Stimulated activated CD4-positive, alpha-beta T cell treated with anti-CD3 and anti-CD28 coated beads, TNF-alpha, amount 100 ng/mL, for 4 hours (primary cell): Measurements from ENCODE around the gene JPT2.

Source experiments
- DNase-seq, 3 experiments: peaks; one replicate each; pipeline ENCODE4 v3.0.0-alpha.2; 2020; ENCODE audit warnings: low read depth in 3 of 3

The JPT2 gene, protein sequence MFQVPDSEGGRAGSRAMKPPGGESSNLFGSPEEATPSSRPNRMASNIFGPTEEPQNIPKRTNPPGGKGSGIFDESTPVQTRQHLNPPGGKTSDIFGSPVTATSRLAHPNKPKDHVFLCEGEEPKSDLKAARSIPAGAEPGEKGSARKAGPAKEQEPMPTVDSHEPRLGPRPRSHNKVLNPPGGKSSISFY

GRCh38 chr16:1677942-1678499 is at the start of gene JPT2:
Gene JPT2, plus strand, starts transcription at chr16:1678279. Its CDS starts 34 bp downstream, at chr16:1678313.
- peak; percentile 88 to 93 (median 93) for DNase-seq

DNA sequence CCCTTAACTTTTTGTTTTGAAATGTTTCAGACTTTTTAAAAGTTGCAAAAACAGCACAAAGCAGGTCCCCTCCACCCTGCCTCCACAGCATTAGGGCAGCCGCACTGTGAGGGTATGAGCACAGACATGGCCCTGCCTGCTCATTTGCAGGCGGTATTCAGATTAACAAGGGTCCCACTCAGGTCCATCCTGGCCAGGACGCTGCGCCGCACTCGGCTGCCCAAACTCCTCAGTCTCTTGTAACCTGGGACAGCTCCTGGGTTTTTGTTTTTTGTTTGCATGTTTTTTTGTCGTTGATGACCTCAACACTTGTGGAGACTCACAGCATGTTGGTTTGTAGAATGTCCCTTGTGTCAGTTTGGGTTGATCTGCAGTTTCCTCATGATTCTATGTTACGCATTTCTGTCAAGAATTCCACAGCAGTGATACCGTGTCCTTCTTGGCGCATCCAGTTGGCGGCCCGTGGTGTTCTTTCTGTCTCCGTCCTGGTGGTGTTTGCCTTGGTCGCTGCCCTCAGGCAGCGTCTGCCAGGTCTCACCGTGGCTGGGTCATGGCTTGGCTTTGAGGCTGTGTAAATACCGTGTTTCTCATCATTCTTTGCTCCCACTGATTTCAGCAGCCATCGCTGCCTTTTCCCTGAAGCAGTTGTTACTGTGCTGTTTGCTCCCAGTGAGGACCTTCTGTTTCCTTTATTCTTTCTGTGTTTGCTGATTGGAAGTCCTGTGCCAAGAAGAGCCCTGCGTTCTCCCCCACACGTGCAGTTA is 47.4 kb upstream of the JPT2 start:
- no peak for DNase-seq

- DNase-seq: no peak
Observed at GRCh38 chr16:1631230-1631629, 46.8 kb upstream of the JPT2 start.

DNA sequence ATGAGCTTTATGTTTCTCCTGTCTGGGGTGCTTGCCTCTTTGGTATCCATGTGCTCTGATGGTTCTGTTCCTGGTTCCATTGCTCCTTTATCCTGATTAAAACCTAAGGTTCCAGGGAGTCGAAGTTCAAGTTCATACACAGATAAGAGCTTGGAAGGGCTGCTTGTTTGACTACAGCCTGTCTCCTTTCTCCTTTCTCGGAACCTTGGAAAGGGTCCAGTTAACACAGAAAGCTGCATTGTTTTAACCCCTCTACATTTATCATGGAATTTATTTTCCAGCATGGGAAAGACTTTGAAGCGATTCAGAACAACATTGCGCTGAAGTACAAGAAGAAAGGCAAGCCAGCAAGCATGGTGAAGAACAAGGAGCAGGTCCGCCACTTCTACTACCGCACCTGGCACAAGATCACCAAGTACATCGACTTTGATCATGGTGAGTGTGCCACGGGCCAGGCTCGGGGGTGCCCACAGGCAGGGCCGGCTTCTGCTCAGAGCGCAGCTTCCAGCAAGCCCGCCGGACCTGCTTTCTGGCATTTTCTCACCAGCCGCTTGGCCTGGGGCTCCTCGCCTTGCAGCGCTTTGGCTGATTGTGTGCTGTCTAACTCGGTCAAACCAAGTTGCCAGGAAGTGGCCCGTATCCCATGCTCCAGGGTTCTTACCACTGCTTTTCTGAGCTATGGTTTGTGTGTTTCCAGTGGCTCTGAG is 46.0 kb upstream of the JPT2 start:
- DNase-seq: no peak

DNA sequence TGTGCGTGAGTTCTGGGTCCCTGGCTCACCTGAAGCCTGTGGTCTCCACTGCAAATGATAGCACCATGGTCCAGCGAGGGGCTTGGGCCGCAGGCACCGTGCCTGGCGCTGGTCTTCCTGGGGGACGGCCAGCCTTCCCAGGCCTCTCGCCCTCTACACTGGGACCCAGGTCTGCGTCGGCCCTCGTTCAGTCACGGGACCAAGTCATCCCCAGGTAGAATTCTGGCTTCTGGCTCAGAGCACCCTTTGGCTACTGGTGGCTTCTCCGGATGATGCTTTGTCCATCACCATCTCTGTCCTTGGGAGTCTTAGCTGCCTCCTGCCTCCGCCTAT is 45.5 kb upstream of the JPT2 start:
- DNase-seq: no peak

- DNase-seq: no peak
Observed at GRCh38 chr16:1633310-1633709, 44.8 kb upstream of the JPT2 start.

- no peak for DNase-seq
Observed at GRCh38 chr16:1634541-1634940, 43.5 kb upstream of the JPT2 start.

GRCh38 chr16:1635070-1635469 is 43.0 kb upstream of the JPT2 start:
- DNase-seq: no peak

DNA sequence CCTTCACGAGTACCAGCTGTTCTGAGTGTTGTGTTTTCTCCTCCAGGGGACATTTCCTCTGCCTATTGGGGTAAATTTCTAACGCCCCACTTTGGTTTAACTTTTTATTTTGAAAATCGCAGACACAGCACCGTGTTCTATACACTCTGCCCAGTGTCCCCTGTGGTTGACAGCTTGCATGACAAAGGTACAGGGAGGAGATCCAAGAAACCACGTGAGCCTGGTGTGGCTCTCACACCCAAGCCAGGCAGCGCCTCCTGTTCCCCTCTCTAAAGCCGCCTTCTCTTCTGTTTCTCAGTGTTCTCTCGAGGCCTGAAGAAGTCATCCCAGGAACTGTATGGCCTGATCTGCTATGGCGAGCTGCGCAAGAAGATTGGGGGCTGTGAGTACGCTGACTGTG is 40.6 kb upstream of the JPT2 start:
- DNase-seq: no peak

DNA sequence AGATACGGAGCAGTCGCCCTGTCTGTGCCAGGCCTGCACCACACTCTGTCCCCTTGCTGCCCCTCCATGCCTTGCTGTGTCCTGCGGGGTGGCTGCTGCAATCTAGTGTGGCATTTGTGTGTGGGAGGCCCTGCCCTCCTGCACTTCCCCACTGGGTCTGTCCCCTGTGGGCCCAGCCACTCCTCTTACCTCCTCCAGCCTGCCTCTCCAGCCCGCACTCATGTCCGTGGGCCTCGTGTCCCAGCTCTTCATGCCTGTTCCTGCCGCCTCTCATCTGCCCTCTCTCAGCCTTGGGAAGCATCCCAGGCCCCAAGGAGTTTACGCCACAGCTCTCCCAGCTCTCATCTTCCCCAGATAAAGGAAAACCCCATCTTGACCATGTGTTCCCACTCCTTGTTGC is 39.3 kb upstream of the JPT2 start:
- DNase-seq: no peak

- no peak for DNase-seq
Observed at GRCh38 chr16:1639282-1639681, 38.8 kb upstream of the JPT2 start.

DNA sequence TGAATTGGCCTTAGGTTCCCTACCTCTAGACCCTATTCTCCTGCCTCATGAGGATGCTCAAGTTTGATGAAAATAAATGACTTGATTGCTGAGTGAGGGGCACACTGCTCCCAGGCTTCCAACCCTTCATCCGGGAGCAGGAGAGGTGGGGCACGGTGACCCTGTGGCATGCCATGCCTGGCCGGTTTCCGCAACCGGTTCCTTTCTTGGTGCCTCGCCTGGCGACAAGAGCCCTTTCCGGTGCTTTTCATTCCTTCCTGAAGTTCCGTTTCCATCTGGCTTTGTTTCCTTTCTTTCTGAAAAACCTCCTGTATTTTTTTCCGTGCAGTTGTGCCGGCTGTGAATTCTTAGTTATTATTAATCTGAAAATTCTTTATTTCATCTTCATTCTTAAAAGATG is 38.2 kb upstream of the JPT2 start:
- no peak for DNase-seq

DNA sequence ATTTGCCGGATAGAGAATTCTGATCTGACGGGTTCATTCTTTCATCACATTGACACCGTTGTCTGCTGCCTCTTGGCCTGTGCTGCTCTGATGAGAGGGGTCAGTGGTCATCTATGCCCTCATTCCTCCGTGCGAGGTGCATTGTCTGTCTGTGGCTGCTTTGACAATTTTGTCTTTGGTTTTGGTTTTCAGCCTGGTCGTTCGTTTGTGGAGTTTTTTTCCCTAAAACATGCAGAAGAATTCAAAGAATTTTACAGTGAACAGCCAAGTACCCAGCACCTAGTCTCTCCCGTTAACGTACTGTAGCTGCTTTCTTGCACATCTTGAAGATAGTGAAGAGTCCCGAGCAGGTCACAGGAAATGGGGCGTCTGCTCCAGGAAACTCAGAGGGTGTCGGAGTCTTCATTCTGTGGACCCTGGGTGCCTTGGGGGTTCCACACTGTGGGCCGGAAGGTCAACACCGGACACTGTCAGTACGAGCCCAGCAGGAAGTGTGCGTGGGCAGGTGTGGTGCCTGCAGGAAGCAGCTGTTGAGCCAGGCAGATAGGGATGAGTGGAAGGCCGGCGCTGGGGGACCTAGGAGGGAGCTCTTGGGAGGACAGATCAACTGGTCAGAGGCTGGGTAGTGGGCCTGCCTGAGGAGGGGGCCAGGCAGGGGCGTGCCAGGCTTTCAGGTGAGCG is 37.7 kb upstream of the JPT2 start:
- DNase-seq: no peak

- DNase-seq: no peak
Observed at GRCh38 chr16:1641261-1641660, 36.8 kb upstream of the JPT2 start.

DNA sequence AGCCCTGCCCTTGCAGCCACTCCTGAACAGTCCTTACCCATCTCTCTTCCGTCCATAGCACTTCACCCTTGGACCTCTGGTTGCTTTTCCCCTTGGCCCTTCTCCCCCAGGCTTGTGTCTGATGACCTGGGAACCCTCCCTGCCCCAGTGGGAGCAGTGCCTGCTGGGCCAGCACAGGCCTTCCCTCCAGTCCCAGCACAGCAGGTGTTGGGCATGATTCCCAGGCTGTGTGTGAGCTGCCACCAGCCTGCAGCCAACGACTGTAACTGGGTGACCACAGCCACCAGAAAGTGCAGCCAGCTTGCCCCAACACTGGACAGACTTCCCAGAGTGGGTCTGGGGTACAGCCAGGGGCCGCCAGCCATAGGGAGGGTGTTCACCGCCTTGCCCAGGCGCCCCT is 35.9 kb upstream of the JPT2 start:
- no peak for DNase-seq

- DNase-seq: no peak
Observed at GRCh38 chr16:1642753-1643152, 35.3 kb upstream of the JPT2 start.

GRCh38 chr16:1643521-1643920 is 34.6 kb upstream of the JPT2 start:
- no peak for DNase-seq

GRCh38 chr16:1645914-1646525 is 32.1 kb upstream of the JPT2 start:
- DNase-seq: peak in 2 of 3 experiments; percentile 16 to 22

- no peak for DNase-seq
Observed at GRCh38 chr16:1647856-1648255, 30.2 kb upstream of the JPT2 start.

- no peak for DNase-seq
Observed at GRCh38 chr16:1650131-1650530, 27.9 kb upstream of the JPT2 start.

DNA sequence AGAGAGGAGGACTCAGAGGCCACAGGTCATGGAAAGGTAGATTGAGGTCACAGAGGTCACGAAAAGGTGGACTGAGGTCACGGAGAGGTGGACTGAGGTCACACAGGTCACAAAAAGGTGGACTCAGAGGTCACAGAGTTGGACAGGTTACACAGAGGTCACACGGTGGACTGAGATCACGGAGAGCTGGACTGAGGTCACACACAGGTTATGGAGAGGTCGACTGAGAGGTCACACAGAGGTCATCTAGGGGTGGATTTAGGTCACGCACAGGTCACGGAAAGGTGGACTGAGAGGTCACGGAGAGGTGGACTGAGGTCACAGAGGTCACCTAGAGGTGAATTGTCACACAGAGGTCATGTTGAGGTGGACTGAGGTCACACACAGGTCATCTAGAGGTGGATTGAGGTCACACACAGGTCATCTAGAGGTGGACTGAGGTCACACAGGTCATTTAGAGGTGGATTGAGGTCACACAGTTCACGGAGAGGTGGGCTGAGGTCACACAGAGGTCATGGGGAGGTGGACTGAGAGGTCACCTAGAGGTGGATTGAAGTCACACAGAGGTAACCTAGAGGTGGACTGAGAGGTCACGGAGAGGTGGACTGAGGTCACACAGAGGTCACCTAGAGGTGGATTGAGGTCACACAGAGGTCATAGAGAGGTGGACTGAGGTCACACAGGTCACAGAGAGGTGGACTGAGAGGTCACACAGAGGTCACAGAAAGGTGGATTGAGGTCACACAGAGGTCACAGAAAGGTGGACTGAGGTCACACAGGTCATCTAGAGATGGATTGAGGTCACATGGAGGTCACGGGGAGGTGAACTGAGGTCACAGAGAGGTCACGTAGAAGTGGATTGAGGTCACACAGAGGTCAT is 26.7 kb upstream of the JPT2 start:
- DNase-seq: no peak
